A673 (cell line): ENCODE results near the gene CAST.

Experiments
- EZH2 ChIP-seq: fragments of 200-600 bp; sonication (generic); IDR thresholded peaks from 2 replicates; pipeline ENCODE4 v1.6.1; 2017; ENCODE audit warnings: borderline replicate concordance, low read depth, mild to moderate bottlenecking, mixed read lengths, antibody characterized with exemption, low read length; ENCODE audit not compliant: poor library complexity, severe bottlenecking
- TF ChIP-seq, protein P1 (sequence below): fragments of 300-800, 200-600 bp; sonication (generic); conservative IDR thresholded peaks from 2 replicates; pipeline ENCODE4 v1.5.1; 2017; ENCODE audit warnings: low read depth, mild to moderate bottlenecking, antibody characterized with exemption, low read length, moderate library complexity, mixed read lengths

DNA sequence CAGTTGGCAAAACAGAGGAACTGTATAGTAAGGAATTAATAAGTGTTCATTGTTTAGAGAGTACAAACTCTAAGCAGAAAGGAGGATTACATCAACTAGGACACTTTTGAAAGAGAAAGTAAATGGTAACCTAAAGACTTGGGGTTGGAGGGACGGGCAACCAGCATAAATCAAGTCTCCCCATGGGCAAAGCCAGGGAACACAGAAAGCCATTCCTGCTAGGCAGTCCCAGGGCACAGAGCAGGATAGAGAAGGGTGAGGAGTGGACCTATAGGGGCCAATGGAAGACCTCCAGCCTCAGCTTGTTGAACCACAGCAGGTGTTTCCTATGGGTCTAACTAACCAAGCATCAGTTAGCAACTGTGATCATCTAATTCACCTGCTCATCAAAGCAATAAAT, 154.8 kb downstream of the CAST start:
- TF ChIP-seq, protein P1, sequence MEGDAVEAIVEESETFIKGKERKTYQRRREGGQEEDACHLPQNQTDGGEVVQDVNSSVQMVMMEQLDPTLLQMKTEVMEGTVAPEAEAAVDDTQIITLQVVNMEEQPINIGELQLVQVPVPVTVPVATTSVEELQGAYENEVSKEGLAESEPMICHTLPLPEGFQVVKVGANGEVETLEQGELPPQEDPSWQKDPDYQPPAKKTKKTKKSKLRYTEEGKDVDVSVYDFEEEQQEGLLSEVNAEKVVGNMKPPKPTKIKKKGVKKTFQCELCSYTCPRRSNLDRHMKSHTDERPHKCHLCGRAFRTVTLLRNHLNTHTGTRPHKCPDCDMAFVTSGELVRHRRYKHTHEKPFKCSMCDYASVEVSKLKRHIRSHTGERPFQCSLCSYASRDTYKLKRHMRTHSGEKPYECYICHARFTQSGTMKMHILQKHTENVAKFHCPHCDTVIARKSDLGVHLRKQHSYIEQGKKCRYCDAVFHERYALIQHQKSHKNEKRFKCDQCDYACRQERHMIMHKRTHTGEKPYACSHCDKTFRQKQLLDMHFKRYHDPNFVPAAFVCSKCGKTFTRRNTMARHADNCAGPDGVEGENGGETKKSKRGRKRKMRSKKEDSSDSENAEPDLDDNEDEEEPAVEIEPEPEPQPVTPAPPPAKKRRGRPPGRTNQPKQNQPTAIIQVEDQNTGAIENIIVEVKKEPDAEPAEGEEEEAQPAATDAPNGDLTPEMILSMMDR: no peak
- TF ChIP-seq EZH2: no peak
